Natural killer cell (primary cell): ENCODE data around the gene LDHAL6B. TPM values are rescaled to one million over a fixed set of nuclear protein-coding genes. Genes with fewer than 3 reads are reported as not detected.
A peak's percentile ranks its signal among the peaks of the same experiment; 100 is the strongest.

ENCODE experiments used
- ATAC-seq, 3 donors: fragments of 150-1000 bp in 2 of 3; fragments of 200-7000 bp in 1 of 3; cut with Tn5 transposase; 1 replicate in 1 of 3; 2 replicates in 2 of 3; pipeline ENCODE4 v1.10.0; 2021; ENCODE audit warnings: mild to moderate bottlenecking in 2 of 3, moderate library complexity in 2 of 3
- DNase-seq, 2 donors: peaks; one replicate each; pipeline versions ENCODE4 v3.0.0 to v3.0.0-alpha.2; 2013 to 2021; ENCODE audit warnings: mixed read lengths in 1 of 2
- H3K27ac ChIP-seq: one replicate; pipeline ENCODE4 v1.5.1; 2013; ENCODE audit warnings: mild to moderate bottlenecking, low read length
- H3K27me3 ChIP-seq: one replicate; pipeline ENCODE4 v1.6.1; 2013; ENCODE audit warnings: low read length; ENCODE audit not compliant: control insufficient read depth, insufficient read depth
- H3K36me3 ChIP-seq: one replicate; pipeline ENCODE4 v1.6.1; 2013; ENCODE audit warnings: low read length; ENCODE audit not compliant: control insufficient read depth, insufficient read depth
- H3K4me1 ChIP-seq: one replicate; pipeline ENCODE4 v1.6.1; 2013; ENCODE audit warnings: low read length; ENCODE audit not compliant: control insufficient read depth, insufficient read depth
- H3K4me3 ChIP-seq: one replicate; pipeline ENCODE4 v1.5.1; 2013; ENCODE audit warnings: low read length
- H3K9me3 ChIP-seq: one replicate; pipeline ENCODE4 v1.6.1; 2013; ENCODE audit warnings: low read length; ENCODE audit not compliant: control insufficient read depth, insufficient read depth
- H3K27ac Mint-ChIP-seq, 2 donors: one replicate each; pipeline ENCODE4 v1.8.0; 2022; ENCODE audit warnings: mild to moderate bottlenecking in 2 of 2, mixed read lengths in 2 of 2, moderate library complexity in 1 of 2
- H3K27me3 Mint-ChIP-seq, 2 donors: one replicate each; pipeline ENCODE4 v1.8.0; 2022; ENCODE audit warnings: low read depth in 2 of 2, mixed read lengths in 2 of 2
- H3K36me3 Mint-ChIP-seq: one replicate; pipeline ENCODE4 v1.8.0; 2022; ENCODE audit warnings: mixed read lengths
- H3K4me1 Mint-ChIP-seq, 2 donors: one replicate each; pipeline ENCODE4 v1.8.0; 2022; ENCODE audit warnings: mixed read lengths in 2 of 2
- H3K4me3 Mint-ChIP-seq: one replicate; pipeline ENCODE4 v1.8.0; 2022; ENCODE audit warnings: mild to moderate bottlenecking, moderate library complexity, mixed read lengths
- H3K9me3 Mint-ChIP-seq, 2 donors: one replicate each; pipeline ENCODE4 v1.8.0; 2022; ENCODE audit warnings: mixed read lengths in 2 of 2
- WGBS: methylation state at CpG from one replicate; pipeline ENCODE4 v1.1.7; 2013; ENCODE audit warnings: missing lambda C conversion rate; ENCODE audit not compliant: insufficient coverage; 5-methylcytosine and 5-hydroxymethylcytosine counted together
- intact Hi-C: fragments of 100-400 bp; cut with micrococcal nuclease; formaldehyde crosslinking; loops from one replicate; pipeline ENCODE4 v1.14.2; 2022
- total RNA-seq, 4 donors: library from RNA; stranded (reverse); fragments of 120-200 nt in 1 of 4; gene quantifications; one replicate each; pipeline versions ENCODE4 v1.2.3 to v1.2.4, GENCODE V29; 2013 to 2022
- TF ChIP-seq, protein P1 (sequence below): fragments of 200-600 bp; IDR thresholded peaks from one replicate; pipeline ENCODE4 v1.8.0; 2022; ENCODE audit warnings: antibody characterized with exemption

The LDHAL6B gene
- total RNA-seq, 3 donors from 2014 or later (not counting 1 experiment from before 2014, with no cell fraction given), result not detected

DNA sequence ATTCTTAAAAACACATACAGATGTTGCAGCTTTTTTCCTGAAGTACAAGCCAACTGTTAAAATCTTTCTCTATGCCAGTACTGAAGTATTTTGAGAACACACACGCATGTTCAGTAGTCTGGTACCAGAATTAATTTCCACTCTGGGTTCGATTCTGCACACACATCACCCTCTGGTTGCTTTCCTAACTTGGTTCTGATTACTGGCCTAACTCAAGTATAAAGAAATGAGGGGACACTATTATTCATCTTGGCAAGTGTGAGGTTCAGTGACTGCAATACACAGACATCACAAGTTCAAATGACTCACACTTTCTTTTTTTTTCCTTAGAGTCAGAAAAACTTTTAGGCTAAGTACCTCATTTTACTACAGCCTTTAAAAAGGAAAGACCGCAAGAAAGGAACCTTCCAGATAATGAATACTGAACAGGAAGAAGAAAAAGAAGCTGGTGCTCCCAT, 37.4 kb upstream of the LDHAL6B start:
- DNase-seq (no peak), ATAC-seq (no peak)
- intact Hi-C loops, result no loop called here
- no peak overlapping the region for H3K4me3 ChIP-seq
- WGBS, result 84% methylated on average over 2 of the region's 3 CpGs
- peaks cover 18 to 19% of the 10 kb centered on the region in 2 donors for H3K4me1 Mint-ChIP-seq
- H3K4me3 Mint-ChIP-seq, result no peak overlapping the region
- H3K27me3 Mint-ChIP-seq, result no peaks in the 10 kb centered on the region
- no peaks in the 10 kb centered on the region for H3K36me3 Mint-ChIP-seq
- no peaks in the 10 kb centered on the region for H3K9me3 Mint-ChIP-seq
- TF ChIP-seq, protein P1, sequence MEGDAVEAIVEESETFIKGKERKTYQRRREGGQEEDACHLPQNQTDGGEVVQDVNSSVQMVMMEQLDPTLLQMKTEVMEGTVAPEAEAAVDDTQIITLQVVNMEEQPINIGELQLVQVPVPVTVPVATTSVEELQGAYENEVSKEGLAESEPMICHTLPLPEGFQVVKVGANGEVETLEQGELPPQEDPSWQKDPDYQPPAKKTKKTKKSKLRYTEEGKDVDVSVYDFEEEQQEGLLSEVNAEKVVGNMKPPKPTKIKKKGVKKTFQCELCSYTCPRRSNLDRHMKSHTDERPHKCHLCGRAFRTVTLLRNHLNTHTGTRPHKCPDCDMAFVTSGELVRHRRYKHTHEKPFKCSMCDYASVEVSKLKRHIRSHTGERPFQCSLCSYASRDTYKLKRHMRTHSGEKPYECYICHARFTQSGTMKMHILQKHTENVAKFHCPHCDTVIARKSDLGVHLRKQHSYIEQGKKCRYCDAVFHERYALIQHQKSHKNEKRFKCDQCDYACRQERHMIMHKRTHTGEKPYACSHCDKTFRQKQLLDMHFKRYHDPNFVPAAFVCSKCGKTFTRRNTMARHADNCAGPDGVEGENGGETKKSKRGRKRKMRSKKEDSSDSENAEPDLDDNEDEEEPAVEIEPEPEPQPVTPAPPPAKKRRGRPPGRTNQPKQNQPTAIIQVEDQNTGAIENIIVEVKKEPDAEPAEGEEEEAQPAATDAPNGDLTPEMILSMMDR, result no peak
- H3K9me3 ChIP-seq, result no peaks in the 10 kb centered on the region
- H3K27me3 ChIP-seq, result no peaks in the 10 kb centered on the region
- H3K36me3 ChIP-seq, result no peaks in the 10 kb centered on the region
- peak overlapping the region; percentile 51 to 72 for H3K27ac Mint-ChIP-seq
- H3K4me1 ChIP-seq, result peaks cover 12% of the 10 kb centered on the region
- H3K27ac ChIP-seq, result no peak overlapping the region

DNA sequence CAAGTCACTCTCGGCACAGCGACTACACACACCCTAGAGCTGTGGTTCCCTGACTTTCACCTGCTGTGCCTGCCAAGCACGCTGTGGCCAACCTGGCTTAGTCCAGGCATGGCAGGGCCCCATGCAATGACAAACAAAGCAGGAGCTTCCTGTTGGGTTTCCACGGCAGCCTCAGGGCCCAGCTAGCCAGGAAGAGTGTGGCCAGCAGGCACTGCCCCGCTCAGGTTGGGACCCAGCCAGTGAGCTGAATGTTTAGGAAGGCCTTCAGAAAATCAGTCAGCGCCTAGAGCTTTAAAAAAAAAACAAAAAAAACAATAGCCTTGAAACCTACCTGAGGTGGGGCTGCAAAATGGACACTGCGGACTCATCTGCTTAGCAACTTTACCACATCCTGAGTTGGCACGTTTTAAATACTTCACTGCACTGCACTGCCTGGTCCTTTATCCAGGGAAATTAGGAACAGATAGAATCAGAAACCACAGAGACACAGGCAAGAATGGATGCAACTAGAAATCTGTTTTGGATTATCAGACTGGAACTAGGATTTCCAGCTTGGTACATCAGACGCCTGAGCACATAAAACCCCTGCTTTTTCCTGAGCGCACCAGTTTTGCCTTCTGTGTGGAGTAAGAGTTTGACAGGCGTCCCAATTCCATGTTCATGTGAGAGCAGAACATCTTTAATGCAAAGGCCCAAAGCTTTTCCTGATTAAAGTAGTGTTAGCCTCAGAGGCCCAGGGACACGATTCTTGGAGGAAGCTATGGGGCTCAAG, 36.2 kb upstream of the LDHAL6B start:
- WGBS, result 50% methylated on average over 12 of the region's 12 CpGs
- Mint-ChIP-seq H3K36me3 (no peaks in the 10 kb centered on the region), H3K4me1 (peaks cover 18 to 19% of the 10 kb centered on the region in 2 donors), H3K4me3 (no peak overlapping the region), H3K9me3 (no peaks in the 10 kb centered on the region), H3K27me3 (peaks cover 0 to 5% of the 10 kb centered on the region in 2 donors), H3K27ac (peak overlapping the region; percentile 51 to 72)
- H3K27me3 ChIP-seq, result no peaks in the 10 kb centered on the region
- H3K9me3 ChIP-seq, result no peaks in the 10 kb centered on the region
- no peak overlapping the region for H3K27ac ChIP-seq
- peaks cover 12% of the 10 kb centered on the region for H3K4me1 ChIP-seq
- no peaks in the 10 kb centered on the region for H3K36me3 ChIP-seq
- peak in 2 of 3 donors; percentile 38 to 64 for ATAC-seq
- DNase-seq, result no peak
- TF ChIP-seq, protein P1, result no peak
- no peak overlapping the region for H3K4me3 ChIP-seq
- intact Hi-C loops, result no loop called here

DNA sequence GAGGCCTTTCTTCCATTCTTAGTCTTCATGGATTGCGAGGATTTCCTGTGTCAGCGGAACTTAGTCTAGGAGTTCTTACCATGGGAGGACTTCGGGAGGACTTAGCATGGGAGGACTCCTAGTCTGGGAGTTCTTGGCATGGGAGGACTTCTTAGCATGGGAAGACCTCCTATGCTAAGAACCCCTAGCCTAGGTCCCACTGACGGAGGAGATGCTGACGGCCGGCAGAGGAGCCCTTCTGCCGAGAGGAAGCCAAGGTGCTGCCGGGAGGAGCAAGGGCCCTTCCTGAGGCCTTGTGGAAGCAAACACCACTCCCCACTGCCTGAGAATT, 35.6 kb upstream of the LDHAL6B start:
- Histone ChIP-seq H3K36me3 (no peaks in the 10 kb centered on the region), H3K4me1 (peaks cover 12% of the 10 kb centered on the region), H3K9me3 (no peaks in the 10 kb centered on the region), H3K4me3 (no peak overlapping the region), H3K27ac (no peak overlapping the region), H3K27me3 (no peaks in the 10 kb centered on the region)
- H3K9me3 Mint-ChIP-seq, result no peaks in the 10 kb centered on the region
- H3K27ac Mint-ChIP-seq, result no peak overlapping the region
- H3K36me3 Mint-ChIP-seq, result no peaks in the 10 kb centered on the region
- ATAC-seq (no peak), DNase-seq (no peak)
- no peak overlapping the region for H3K4me3 Mint-ChIP-seq
- TF ChIP-seq, protein P1, result no peak
- H3K4me1 Mint-ChIP-seq, result peaks cover 18 to 19% of the 10 kb centered on the region in 2 donors
- H3K27me3 Mint-ChIP-seq, result peaks cover 0 to 8% of the 10 kb centered on the region in 2 donors
- 93% methylated on average over 8 of the region's 8 CpGs for WGBS
- intact Hi-C loops, result no loop called here
